Brain microvascular endothelial cell (primary cell): ENCODE data around the gene ZBTB7C.
A peak's percentile ranks its signal among the peaks of the same experiment; 100 is the strongest.

Experiments used
- DNase-seq: peaks from one replicate; pipeline ENCODE4 v3.0.0-alpha.2; 2020
- H3K27ac ChIP-seq: fragments of 250-450 bp; sonication (Bioruptor Pico); 2 replicates; pipeline ENCODE4 v1.5.1; 2020; ENCODE audit warnings: mild to moderate bottlenecking, moderate library complexity
- H3K27me3 ChIP-seq: fragments of 250-450 bp; sonication (Bioruptor Pico); replicated peaks from 2 replicates; pipeline ENCODE4 v1.5.1; 2020; ENCODE audit warnings: mild to moderate bottlenecking
- H3K36me3 ChIP-seq: fragments of 250-450 bp; sonication (Bioruptor Pico); replicated peaks from 2 replicates; pipeline ENCODE4 v1.5.1; 2020; ENCODE audit warnings: mild to moderate bottlenecking
- H3K4me3 ChIP-seq: 2 replicates; pipeline ENCODE4 v1.5.1; 2011; ENCODE audit warnings: low read depth, mild to moderate bottlenecking, control low read depth, low read length, moderate library complexity
- in situ Hi-C: cut with HindIII; loops from 2 replicates; pipeline ENCODE4 v1.10.0; 2017; ENCODE audit warnings: low sequenced_read_pairs, low pct_ligation_motif_present
- TF ChIP-seq, protein P1 (sequence below): IDR thresholded peaks from 2 replicates; pipeline ENCODE4 v1.5.1; 2011; ENCODE audit warnings: low read depth, mild to moderate bottlenecking, moderate library complexity, low read length, control low read depth, inconsistent platforms; ENCODE audit errors: missing control alignments

Gene ZBTB7C

DNA sequence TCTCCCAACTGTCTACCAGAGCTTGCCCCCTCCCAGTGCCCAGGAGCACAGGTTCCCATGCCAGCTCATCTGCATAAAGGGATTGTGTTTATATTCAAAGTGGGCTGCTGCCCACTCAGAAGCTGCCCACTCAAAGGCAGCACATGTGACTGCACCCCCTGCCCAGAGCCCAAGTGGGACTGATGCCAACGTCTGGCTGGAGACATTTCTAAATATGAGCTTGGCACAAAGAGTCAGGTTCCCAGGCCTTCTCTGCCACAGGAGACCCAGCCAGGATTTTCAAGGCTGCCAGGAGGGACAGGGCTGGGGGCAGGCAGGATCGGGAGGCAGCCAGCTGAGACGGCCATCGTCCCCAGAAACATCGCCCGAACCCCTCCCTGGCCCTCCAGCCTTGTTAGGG, 67.1 kb downstream of the ZBTB7C start:
- in situ Hi-C loops = no loop called here
- no peak for DNase-seq

DNA sequence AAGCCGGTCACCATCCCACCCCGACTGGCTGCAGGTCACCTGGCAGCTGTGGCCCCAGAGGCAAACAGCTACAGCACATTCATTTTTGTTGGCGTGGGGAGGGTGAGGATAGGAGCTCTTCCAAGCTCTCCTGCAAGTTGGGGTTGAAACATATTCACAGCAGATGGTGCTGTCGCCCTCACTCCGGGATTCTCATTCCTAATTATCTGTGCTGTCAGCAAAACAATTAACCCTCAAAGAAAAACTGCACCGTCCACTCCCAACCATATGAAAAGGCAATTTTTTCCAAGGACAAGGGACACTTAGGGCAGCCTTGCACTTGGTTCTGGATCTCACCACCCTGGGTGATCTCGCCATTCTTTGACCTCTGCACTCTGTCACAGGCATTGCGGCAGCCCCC, 68.6 kb downstream of the ZBTB7C start:
- Histone ChIP-seq H3K27ac (no peak overlapping the region), H3K4me3 (no peak overlapping the region), H3K36me3 (no peaks in the 10 kb centered on the region), H3K27me3 (peaks cover 3% of the 10 kb centered on the region)
- TF ChIP-seq, protein P1, sequence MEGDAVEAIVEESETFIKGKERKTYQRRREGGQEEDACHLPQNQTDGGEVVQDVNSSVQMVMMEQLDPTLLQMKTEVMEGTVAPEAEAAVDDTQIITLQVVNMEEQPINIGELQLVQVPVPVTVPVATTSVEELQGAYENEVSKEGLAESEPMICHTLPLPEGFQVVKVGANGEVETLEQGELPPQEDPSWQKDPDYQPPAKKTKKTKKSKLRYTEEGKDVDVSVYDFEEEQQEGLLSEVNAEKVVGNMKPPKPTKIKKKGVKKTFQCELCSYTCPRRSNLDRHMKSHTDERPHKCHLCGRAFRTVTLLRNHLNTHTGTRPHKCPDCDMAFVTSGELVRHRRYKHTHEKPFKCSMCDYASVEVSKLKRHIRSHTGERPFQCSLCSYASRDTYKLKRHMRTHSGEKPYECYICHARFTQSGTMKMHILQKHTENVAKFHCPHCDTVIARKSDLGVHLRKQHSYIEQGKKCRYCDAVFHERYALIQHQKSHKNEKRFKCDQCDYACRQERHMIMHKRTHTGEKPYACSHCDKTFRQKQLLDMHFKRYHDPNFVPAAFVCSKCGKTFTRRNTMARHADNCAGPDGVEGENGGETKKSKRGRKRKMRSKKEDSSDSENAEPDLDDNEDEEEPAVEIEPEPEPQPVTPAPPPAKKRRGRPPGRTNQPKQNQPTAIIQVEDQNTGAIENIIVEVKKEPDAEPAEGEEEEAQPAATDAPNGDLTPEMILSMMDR = no peak
- in situ Hi-C loops = no loop called here
- DNase-seq = no peak

More for the DNA sequence above, 67.1 kb downstream of the ZBTB7C start:
- Histone ChIP-seq H3K4me3 (no peak overlapping the region), H3K27ac (no peak overlapping the region), H3K27me3 (peaks cover 3% of the 10 kb centered on the region), H3K36me3 (no peaks in the 10 kb centered on the region)
- TF ChIP-seq, protein P1 = no peak

DNA sequence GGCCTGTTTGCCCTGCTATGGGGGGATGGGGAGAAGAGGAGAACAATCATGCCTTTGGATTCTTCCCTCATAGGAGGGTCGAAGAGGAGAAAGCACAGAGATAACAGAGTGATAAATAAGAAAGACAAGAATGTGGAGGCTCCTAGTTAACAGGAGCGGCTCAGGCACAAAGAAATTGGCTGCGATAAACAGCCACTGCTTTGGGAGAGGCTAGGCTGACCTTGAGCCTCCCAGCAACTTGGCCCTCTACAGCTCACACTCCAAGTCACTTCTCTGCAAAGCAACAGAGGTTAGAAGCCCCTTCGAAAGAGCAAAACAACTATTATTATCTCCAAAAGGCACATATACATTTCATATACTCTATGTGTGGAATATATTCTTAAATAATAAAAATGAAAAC, 69.5 kb downstream of the ZBTB7C start:
- TF ChIP-seq, protein P1 = no peak
- in situ Hi-C loops = no loop called here
- DNase-seq = no peak
- H3K27me3 ChIP-seq = peaks cover 3% of the 10 kb centered on the region
- no peak overlapping the region for H3K27ac ChIP-seq
- no peaks in the 10 kb centered on the region for H3K36me3 ChIP-seq
- no peak overlapping the region for H3K4me3 ChIP-seq

DNA sequence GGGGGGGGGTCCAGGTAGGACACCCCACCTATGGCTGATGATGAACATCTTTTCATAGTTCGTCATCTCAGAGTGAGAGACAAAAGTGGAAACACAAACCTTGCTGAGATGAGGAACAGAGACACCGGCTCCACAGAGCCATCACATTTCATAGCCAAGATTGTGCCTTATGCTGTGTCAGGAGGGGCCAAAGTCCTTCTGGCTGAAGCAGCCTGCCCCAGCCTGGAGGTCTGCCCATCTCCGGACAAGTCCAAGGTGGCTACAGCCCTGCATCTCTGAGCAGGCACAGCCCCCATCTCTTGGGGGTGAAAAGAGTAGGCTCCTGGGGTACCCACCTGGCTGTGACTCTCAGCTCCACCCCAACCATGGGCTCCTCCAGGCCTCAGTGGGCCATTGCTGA, 70.3 kb downstream of the ZBTB7C start:
- no peak for DNase-seq

DNA sequence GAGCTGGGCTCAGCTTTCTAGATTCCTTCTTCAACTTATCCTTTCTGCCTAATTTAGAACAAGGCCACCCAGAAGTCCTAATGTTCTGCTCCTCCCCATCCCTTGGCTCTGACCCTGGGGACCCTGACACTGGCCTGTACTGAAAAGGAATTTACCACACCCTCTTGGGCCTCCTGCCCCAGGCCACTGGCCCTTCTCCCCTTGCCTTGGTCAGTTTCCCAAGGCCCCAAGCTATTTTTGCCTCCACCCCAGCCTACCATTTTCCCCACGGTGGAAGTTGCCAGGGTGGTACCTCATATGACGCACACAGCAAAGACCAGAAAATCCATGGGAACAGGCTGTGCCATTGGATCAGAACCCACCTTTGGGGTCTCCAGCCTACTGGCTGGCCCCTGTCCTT, 72.1 kb downstream of the ZBTB7C start:
- no peak for DNase-seq
- H3K4me3 ChIP-seq = no peak overlapping the region
- no peaks in the 10 kb centered on the region for H3K36me3 ChIP-seq
- no peaks in the 10 kb centered on the region for H3K27me3 ChIP-seq
- H3K27ac ChIP-seq = no peak overlapping the region
- in situ Hi-C loops = no loop called here
- TF ChIP-seq, protein P1 = no peak

More for the DNA sequence above, 70.3 kb downstream of the ZBTB7C start:
- H3K27me3 ChIP-seq = peaks cover 3% of the 10 kb centered on the region
- in situ Hi-C loops = no loop called here
- no peaks in the 10 kb centered on the region for H3K36me3 ChIP-seq
- no peak overlapping the region for H3K27ac ChIP-seq
- no peak overlapping the region for H3K4me3 ChIP-seq
- TF ChIP-seq, protein P1 = no peak

DNA sequence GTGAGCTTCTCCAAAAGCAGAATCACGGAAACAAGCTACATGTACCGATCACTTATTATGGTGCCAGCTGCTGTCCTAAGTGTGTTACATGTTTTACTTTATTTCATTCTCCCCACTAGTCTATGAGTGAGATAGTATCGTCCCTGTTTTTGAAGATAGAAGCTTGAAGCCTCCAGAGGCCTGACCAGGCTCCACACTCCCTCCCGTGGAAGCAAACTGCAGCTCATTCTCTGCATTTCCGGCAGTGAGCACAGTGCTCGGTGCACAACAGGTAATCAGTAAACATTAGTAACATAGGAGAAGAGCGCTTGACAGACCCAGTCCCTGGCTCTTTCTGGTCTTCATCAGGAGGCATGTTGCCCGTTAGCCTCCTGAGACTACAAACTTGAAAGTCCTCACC, 72.9 kb downstream of the ZBTB7C start:
- in situ Hi-C loops = no loop called here
- TF ChIP-seq, protein P1 = peak; percentile 19
- H3K27ac ChIP-seq = no peak overlapping the region
- no peaks in the 10 kb centered on the region for H3K27me3 ChIP-seq
- H3K4me3 ChIP-seq = no peak overlapping the region
- no peaks in the 10 kb centered on the region for H3K36me3 ChIP-seq
- no peak for DNase-seq
